Fibroblast of skin of right quadriceps (primary cell): ENCODE data around the gene ZNF396.
A peak's percentile ranks its signal among the peaks of the same experiment; 100 is the strongest.

ENCODE experiments used
- DNase-seq: peaks from one replicate; pipeline ENCODE4 v3.0.0-alpha.2; 2013

ZNF396 gene

GRCh38 chr18:35379421-35379820 is 2.3 kb upstream of the ZNF396 start:
- no peak for DNase-seq

DNA sequence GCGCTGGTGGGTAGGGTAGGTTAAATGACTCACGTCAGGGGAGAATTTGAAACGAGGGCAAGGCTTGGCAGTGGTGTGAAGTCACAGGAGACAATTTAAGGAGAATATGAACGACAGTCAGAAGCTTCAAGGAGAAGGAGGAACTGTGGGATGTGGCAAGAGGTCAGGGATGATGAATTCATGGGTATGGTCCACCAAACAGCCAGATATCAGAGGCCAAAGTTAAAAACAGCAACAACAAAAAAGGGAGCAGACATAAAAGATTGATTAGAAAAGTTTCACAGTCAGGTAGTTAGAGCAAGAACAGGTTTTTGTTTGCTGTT is 1.4 kb upstream of the ZNF396 start:
- no peak for DNase-seq

GRCh38 chr18:35377875-35378573 is 887 bp upstream of the ZNF396 start:
- peak; percentile 42 for DNase-seq

DNA sequence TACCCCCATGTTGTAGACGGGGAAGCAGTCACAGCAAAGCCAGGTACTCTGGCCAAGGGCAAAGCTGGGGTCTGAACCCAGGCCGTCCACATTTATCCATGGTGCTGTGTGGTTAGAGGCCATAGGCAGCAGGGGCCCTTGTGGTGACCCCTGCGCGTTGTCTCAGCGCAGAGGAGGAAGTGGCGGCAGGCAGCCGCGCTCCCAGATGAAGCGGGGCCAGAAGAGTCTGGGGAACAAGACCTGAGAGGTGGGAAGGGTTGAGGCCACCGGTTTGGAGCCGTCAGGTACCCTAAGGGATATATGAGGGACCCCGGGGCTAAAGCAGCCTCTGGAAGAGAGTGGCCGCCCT is 770 bp downstream of the ZNF396 start:
- DNase-seq: no peak

- no peak for DNase-seq
Measured at GRCh38 chr18:35374708-35375107, 2.4 kb downstream of the ZNF396 start.

- peak; percentile 57 for DNase-seq
Measured at GRCh38 chr18:35371412-35372195, 5.5 kb downstream of the ZNF396 start.

DNA sequence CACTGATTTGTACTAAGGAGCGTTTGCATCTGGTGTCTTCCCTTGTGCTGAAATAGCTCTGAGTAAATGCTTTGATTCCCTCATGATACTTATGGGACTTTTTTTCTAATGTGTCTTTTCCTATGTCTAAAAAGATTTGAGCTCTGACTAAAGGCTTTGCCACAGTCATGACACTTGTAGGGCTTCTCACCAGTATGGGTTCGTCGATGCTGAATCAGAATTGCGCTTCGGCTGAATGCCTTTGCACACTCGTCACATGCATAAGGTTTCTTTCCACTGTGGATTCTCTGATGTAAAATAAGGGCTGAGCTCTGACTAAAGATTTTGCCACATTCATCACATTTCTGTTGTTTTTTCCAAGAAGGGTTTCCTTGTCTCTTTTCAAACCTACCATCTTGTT is 8.0 kb downstream of the ZNF396 start:
- no peak for DNase-seq

DNA sequence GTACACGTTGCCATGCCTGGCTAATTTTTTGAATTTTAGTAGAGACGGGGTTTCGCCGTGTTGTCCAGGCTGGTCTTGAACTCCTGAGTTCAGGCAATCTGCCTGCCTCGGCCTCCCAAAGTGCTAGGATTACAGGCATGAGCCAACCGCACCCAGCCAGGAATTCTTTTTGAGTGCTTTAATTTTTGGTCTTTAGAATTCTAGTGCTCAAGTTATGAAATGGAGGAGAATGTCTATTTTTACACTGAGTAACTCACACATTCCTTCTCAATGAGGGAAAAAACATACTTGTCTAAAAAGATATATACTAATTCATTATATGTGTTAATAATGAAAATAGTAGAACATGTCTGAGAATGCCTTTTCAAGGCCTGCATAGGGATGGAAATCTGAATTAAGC is 8.5 kb downstream of the ZNF396 start:
- DNase-seq: no peak

DNA sequence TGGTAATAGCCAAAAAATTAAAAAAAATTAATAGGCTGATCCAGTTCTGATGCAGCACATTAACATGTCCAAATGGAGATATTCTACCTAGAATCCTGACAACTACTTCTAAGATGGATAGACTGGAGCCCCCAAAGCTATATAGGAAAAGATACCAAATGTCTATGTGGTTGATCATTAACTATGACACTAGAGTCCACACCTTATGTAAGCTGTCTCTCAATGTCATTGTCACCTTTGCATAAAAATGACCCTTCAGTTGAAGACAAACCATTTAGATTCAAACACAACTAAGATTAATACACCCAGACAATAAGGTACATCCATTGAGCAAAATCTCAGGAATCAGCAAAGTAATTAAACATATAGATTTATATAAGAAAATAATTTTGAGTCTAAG is 14.6 kb downstream of the ZNF396 start:
- no peak for DNase-seq

- DNase-seq: no peak
Measured at GRCh38 chr18:35361570-35362321, 15.4 kb downstream of the ZNF396 start.

DNA sequence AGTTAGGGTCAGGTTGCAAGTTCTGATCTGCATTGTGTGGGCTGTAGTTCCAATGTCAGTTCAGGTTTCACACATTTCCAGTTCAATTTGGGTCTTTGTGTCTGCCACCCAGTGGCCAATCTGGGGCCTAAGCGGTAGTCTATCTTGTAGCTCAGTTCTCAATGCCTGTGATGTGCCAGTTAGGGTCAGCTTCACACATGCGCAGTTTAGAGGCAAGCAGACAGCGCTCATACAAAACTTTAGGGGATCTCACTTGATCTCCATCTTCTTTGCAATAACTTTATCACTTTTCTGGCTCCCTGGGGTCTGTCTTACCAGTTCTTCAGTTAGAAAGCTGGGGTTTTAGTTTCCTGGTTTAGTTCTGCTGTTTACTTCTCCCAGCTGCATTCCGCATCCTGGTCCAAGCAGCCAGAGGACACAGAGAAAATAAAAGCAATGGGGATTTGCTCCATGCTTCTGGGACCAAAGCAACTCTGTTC is 22.0 kb downstream of the ZNF396 start:
- peak; percentile 75 for DNase-seq

DNA sequence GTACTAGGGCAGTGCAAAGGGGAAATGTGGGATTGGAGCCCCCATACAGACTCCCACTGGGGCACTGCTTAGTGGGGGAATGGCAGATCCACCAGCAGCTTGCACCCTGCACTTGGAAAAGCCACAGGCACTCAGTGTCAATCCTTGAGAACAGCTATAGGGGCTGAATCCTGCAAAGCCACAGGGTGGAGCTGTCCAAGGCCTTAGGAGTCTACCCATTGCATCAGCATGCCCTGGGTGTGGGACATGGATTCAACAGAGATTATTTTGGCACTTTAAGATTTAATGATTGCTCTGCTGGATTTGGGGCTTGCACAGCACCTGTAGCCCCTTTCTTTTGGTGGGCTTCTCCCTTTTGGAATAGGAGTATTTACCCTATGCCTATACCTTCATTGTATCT is 24.4 kb downstream of the ZNF396 start:
- no peak for DNase-seq

- DNase-seq: no peak
Measured at GRCh38 chr18:35352283-35352682, 24.9 kb downstream of the ZNF396 start.

GRCh38 chr18:35348001-35348400 is 29.1 kb downstream of the ZNF396 start:
- DNase-seq: no peak

DNA sequence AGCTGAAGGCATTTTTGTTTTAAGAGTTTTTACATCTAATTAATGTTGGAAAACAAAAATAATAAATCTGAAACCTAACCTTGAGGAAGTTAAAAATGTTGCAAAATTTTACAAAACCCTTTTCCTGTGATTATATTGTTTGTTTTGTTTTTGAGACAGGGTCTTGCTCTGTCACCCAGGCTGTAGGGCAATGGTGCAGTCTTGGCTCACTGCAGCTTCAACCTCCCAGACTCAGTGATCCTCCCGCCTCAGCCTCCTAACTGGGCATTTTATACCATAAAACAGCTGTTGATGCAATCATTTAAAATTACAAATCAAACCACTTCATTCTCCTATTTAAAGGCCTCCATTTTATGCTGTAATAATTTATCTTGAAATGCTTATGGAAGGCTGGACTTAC is 31.2 kb downstream of the ZNF396 start:
- DNase-seq: no peak

DNA sequence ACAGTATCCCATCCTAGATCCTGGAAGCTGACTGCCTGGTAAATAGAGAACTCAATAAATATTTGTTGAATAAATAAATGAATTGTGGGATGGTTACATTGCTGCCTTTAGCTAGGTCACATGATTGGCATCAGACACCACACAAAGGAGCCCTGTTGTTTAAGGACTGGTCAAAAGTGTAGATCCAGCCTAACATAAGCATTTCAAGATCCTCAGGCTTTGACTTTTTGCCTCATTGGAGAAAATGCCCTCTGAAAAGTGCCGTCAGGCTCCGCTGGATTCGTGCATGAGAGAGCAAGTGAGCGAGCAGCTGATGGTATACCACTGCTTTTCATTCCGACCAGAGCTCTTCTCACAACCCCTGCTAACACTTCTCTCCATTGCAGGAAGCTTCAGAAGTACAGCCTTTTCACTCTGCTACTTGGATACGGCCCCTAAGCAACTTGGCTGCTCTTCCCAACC is 31.6 kb downstream of the ZNF396 start:
- DNase-seq: no peak

- no peak for DNase-seq
Measured at GRCh38 chr18:35344736-35345459, 32.2 kb downstream of the ZNF396 start.

- peak; percentile 92 for DNase-seq
Measured at GRCh38 chr18:35343936-35344735, 33.0 kb downstream of the ZNF396 start, which contains the start of gene ZNF24. Gene ZNF24, minus strand, starts transcription at chr18:35344420. Its CDS starts 3,770 bp downstream, at chr18:35340650.

DNA sequence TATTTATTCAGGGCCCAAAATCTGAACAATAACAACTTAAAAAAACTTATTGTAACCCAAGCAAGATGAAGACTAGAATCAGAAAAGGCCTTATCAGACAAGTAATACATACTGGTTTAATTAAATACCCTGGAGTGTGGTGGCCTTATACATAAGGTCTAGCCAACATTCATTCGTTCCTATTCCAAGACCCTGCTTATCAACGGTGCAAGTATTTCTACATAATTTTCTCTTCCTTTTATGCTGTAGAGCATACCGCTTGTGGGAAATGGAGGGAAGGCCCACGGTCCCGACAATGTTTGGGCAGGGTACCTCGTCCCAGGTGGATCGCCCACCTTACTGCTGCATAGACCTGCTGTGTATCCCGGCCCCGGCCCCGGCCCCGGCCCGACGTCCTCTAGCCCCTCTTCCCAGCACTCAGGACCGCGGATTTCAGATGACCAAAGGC is 33.6 kb downstream of the ZNF396 start:
- no peak for DNase-seq

DNA sequence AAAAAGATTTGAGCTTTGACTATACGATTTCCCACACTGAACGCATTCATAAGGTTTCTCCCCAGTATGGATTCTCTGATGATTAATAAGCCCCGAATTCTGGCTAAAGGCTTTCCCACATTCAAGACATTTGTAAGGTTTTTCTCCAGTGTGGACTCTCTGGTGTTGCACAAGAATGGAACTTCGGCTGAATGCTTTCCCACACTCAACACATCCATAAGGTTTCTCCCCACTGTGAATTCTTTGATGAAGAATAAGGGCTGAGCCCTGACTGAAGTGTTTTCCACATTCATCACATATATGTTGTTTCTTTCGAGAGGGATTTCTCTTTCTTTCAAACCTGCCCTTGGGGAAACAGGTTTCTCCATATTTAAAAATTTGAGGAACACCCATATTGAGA is 39.9 kb downstream of the ZNF396 start:
- DNase-seq: no peak

DNA sequence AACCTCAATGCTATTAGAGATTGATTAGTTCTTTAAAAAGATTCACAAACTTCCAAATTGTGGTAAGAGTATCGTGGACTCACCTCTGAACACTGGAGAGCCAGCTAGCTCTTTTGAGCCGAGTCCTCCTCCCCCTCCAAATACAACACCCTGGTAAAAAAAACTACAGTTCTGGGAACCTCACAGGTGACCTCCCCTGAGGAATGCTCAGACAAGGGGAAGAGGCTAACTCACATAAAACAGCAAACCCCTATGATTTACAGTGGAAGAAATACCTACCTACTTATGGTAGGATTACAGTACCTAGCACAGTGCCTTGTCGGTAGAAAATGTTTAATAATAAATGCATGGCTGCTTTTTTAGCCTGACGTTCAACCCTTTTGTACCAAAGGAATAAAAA is 41.3 kb downstream of the ZNF396 start:
- DNase-seq: no peak

DNA sequence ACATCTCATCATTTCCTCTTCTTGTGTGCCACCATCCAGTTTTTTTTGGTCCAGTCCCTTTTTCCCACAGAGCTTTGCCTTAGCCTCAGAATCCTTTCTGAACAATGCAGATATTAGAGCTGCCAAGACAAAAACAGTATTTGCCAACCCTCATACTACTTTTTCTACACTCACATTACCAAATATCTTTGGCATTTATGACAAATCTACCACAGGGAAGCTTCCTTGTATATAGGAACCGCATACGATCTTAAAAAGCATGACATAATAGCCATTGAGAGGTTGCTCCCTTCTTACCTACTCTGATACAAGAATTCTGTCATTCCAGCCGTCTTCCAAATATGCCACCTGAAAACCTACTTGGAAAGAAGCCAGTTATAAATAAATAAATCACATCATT is 42.3 kb downstream of the ZNF396 start:
- DNase-seq: peak; percentile 26
